NCI-H1417 treated with DMSO at 0.1 percent for 48 hours (cell line): ENCODE results near the gene PHAF1.
"Not testable (repeated sequence)": the region's sequence is repeated elsewhere in the genome, so short reads cannot be mapped to it uniquely, and the experiment has no call there.

Experiments used
- DNase-seq: peaks from one replicate; lab custom pipeline; 2025; lab: John Stamatoyannopoulos, UW

PHAF1 gene

DNA sequence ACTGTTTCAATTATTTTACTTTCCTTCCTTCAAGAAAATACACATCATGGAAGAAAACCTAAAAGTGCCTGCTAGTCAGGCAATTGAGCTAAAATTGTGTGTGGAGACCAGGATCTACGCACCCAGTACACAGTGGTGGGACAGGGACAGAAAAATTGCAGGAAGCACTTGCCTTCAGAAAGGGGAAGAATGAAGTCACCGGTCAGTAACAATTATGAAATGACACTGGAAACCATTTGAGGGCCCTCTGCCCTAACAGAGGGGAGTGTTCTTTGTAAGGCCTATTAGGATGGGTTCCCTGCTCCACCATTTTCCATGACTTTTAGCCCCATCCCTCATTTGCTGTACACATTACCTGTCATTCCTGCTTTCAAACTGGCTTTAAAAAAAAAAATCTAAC, 4.5 kb upstream of the PHAF1 start:
- no peak for DNase-seq

DNA sequence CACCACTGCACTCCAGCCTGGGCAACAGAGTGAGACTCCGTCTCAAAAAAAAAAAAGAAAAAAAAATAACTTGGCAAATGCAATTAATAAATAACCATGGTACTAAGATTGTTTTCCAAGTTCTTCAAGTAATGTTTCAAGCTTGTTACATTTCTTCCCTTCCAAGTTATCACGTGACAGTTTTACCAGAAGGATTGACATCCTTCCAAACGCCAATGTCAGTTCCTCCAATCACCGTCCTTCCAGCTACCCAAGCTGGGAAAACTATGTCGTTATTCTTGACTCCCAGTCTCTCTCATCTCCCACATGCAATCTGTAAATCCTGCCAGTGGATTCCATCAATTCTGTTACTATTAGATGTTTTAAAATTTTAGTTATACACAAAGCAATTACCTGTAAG, 3.9 kb upstream of the PHAF1 start:
- no peak for DNase-seq

DNA sequence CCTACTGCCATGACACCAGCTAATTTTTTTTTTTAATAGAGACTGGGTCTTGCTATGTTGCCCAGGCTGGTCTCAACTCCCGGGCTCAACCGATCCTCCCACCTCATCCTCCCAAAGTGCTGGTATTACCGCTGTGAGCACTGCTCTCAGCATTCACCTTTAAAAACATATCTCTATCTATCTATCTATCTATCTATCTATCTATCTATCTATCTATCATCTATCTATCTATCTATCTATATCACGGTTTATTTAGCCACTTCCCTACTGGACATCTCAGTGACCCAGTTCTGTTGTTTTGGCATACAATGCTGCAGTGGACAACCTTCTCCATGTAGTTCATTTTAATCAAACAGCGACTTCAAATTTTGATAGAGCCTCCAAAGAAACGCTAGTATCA, 1.3 kb upstream of the PHAF1 start:
- no peak for DNase-seq

GRCh38 chr16:67108931-67109406, 772 bp upstream of the PHAF1 start:
- no peak for DNase-seq

- DNase-seq, result no peak
Measured at GRCh38 chr16:67111951-67112444, 2.3 kb downstream of the PHAF1 start.

- DNase-seq, result no peak
Measured at GRCh38 chr16:67112591-67113399, 3.1 kb downstream of the PHAF1 start.

- no peak for DNase-seq
Measured at GRCh38 chr16:67114793-67115192, 5.1 kb downstream of the PHAF1 start.

DNA sequence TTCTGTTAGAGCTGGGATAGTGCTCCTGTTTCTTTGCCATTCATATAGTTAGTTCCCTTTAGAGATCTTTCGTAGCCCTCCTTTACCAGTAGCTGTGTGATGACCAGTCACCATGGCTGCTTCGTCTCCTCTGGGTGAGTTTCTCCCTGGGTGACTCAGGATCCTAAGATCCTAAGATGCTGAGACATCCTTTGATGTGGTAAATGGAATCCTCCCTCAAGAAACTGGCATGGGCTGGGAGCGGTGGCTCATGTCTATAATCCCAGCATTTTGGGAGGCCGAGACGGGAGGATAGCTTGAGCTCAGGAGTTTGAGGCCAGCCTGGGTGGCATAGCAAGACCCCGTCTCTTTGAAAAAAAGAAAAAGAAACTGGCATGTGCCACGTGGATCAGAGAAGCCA, 5.9 kb downstream of the PHAF1 start:
- DNase-seq, result no peak

- DNase-seq, result no peak
Measured at GRCh38 chr16:67116388-67117311, 6.9 kb downstream of the PHAF1 start.

- DNase-seq, result no peak
Measured at GRCh38 chr16:67117716-67118115, 8.0 kb downstream of the PHAF1 start.

DNA sequence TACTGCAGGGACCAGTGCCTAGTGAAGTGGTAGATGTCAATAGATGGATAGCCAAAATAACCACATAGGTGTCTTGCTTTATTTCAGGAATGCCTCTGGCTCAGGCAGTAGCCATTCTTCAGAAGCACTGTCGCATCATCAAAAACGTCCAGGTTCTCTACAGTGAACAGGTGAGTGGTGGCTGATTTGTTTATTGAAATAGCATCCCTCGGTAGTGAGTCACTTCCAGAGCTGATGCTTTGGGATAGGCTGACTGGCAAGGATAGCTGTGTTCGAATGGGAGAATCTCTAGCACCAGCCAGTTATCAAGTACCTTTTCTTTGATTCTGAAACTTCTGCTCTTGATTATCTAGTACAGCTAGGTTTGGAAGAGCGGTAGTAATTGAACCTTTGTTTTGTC, 10.3 kb downstream of the PHAF1 start:
- no peak for DNase-seq

- not testable (repeated sequence) for DNase-seq
Measured at GRCh38 chr16:67122799-67123198, 13.1 kb downstream of the PHAF1 start.

GRCh38 chr16:67128417-67128816, 18.7 kb downstream of the PHAF1 start:
- DNase-seq, result no peak

GRCh38 chr16:67128887-67129286, 19.1 kb downstream of the PHAF1 start:
- no peak for DNase-seq

GRCh38 chr16:67129422-67129821, 19.7 kb downstream of the PHAF1 start:
- DNase-seq, result no peak

- DNase-seq, result no peak
Measured at GRCh38 chr16:67137605-67138004, 27.9 kb downstream of the PHAF1 start.

DNA sequence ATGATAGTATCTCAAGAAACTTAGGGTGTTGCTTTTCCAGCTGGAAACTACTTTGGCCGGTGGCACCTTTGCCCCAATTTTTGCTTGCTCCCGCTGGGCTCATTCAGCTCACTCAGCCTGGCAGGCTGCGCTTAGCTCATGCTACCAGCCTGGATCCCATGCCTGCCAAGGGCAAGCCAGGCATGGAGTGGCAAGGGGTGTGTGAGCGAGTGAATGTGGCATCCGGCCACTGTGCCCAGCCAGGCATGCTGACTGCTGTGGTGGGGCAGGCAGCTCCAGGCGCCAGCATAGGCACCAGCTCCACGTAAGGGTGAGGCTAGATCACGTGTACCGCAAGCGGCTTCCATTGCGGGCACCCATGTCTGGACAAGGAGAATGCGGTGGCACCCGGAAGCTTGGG, 31.6 kb downstream of the PHAF1 start:
- DNase-seq, result no peak

DNA sequence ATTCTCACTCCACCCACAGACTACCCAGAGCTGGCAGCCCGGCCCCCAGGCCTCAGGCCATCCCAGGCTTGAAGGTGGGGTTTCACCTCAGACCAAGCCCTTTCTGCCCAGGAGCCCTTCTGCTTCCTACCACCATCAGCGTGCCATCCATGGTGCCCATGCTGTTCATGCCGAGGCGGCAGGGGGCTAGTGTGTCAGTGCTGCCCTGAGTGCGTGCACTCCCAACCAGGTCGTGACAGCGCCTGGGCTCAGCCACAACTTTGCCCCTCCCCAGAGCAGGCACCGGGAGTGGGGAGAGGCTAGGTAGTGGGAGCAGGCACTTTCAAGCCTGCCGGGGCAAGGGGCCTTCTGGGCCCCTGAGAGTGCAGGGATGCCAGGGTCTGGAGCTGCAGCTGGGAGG, 32.6 kb downstream of the PHAF1 start:
- no peak for DNase-seq

GRCh38 chr16:67144943-67145342, 35.2 kb downstream of the PHAF1 start:
- no peak for DNase-seq

DNA sequence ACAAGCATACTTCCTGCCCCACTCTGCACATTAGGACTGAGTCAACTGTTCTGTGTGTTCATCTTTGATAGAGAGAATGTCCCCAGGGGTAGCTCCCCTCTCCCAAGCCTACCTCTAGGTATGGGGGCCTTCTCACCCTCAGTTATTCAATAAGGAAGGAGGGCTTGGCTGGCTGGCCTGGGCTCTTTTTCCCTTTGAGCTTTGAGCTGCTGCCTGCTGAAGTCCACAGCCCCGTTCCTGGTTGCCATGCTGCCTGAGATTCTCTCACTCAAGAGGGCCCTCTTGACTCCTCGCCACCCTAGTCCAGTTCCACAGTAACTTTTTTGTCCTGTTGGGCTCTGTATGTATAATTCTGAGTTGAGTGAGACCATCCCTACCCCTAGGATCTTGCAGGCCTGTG, 36.0 kb downstream of the PHAF1 start:
- DNase-seq, result no peak

GRCh38 chr16:67146523-67147357, 37.0 kb downstream of the PHAF1 start:
- DNase-seq, result no peak
